Dermis microvascular lymphatic vessel endothelial cell (primary cell): ENCODE measurements around the gene SBK2. TPM values are rescaled to one million over a fixed set of nuclear protein-coding genes. Genes with fewer than 3 reads are reported as not detected.
"Not testable (repeated sequence)": the region's sequence is repeated elsewhere in the genome, so short reads cannot be mapped to it uniquely, and the experiment has no call there.

Source experiments
- DNase-seq, 2 donors: peaks; one replicate each; pipeline versions ENCODE4 v3.0.0 to v3.0.0-alpha.2; 2010; ENCODE audit warnings: low read depth in 2 of 2
- total RNA-seq: library from RNA; depleted of rRNA; stranded (reverse); fragments of >200 nt; gene quantifications from 2 replicates; pipeline ENCODE4 v1.2.1, GENCODE V29; 2014

The SBK2 gene
- total RNA-seq = not detected in 2 replicates

- peak in 1 of 2 donors; percentile 25 for DNase-seq
These were observed at the start of gene SBK2 for GRCh38 chr19:55536951-55537740. Gene SBK2, minus strand, starts transcription at chr19:55537133. Its CDS starts 839 bp downstream, at chr19:55536294.

DNA sequence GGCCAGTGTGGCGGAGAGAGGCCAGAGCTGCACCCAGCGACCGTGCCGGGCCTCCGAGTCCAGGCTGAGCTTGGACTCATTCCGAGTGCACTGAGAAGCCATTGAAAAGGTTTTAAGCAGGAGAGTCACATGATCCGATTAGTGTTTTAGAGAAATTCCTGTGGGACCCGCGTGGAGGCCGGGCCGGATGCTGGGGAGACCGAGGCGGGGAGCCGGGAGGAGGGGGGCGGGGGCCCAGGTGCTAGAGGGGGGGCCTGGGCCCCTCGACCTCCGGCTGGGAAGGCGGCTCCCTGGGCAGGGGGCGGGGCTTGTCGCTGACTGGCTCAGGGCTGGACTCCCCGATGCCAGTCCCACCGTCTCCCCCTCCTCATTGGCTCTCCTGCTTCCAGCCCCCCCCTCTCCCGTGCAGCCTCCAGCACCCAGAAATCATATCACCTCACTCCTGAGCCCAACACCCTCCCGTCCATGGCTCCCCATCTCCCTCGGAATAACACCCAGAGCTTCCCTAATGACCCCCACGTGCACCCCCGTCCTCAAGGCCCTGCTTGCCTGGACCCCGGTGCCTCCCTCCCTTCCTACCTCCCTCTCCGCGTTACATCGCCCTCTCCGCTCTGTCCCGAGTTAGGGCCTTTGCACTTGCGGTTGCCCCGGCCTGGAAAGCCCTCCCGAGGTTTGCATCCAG lies 48.9 kb upstream of the SBK2 start:
- DNase-seq = peak in 1 of 2 donors; percentile 58

DNA sequence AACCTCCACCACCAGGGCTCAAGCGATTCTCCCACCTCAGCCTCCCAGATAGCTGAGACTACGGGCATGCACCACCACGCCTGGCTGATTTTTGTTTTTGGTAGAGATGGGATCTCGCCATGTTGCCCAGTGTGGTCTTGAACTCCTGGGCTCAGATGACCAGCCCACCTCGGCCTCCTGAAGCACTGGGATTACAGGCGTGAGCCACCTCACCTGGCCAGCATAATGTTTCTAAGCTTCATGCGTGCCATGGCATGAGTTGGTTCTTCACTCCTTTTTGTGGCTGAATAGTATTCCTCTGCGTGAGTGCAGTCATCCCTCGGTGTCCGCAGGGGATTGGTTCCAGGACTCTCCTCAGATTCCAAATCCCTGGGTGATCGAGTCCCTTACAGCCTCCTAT lies 47.9 kb upstream of the SBK2 start:
- no peak for DNase-seq

DNA sequence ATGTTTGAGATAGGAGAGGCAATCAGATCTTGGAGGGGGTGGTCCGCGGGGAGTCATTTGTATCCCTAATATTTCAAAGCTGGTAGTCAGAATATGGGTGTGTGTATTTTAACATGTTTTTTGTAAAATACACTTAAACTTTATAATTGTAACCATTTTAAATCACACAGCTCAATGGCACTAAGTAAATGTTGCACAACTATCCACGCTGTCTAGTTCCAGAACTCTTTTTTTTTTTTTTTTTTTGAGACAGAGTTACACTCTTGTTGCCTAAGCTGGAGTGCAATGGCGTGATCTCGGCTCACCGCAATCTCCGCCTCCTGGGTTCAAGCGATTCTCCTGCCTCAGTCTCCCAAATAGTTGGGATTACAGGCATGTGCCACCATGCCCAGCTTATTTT lies 47.0 kb upstream of the SBK2 start:
- not testable (repeated sequence) for DNase-seq

GRCh38 chr19:55582284-55582683 lies 45.4 kb upstream of the SBK2 start:
- not testable (repeated sequence) for DNase-seq

DNA sequence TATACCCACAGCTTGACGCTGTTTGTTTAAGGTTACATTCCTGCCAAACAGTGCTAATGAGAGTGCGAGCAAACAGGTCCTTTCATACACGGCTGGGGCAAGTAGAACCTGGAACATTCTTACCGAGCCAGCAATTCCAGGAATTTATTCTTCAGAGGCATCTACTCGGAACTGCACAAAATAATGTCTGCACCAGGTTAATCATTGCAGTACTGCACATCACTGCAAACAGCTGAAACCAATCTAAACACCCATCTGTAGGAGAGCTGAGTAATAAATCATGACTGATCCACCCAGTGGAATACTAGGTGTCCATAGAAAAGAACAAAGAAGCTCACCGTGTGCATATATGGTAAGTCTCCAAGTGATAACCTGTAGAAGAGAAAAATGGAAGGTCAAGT lies 44.9 kb upstream of the SBK2 start:
- DNase-seq = no peak

DNA sequence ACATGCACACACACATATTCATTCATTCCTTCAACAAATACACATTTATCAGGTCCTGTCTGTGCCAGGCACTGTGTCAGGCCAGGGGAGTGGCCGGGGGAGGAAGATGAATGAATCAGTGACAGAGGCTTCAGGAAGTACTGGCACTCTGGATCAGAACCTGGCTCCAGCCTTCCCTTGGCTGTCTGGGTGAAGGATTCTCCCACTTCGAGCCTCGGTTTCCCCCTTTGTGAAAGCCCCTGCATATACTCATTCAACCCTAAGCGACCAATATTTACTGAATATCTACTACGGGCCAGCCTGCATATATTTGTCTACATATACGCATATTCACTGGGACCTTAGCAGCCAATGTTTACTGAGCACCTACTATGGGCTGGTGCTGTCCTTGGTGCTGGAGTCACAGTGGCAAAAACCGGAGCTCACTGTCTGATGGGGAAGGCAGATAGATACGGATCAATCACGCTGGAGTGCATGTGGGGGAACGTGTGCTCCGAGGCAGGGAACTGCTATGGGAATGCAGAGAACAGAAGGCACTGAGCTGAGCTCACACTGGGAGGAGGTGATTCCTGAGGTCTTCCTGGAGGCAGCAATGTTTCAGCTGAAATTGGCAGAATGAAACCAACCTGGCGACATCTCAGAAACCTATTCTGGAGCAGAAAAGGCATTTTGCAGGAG lies 44.4 kb upstream of the SBK2 start:
- peak in 1 of 2 donors; percentile 14 for DNase-seq

GRCh38 chr19:55580628-55581144 lies 43.8 kb upstream of the SBK2 start, which contains the start of gene ZNF579:
Gene ZNF579, minus strand, starts transcription at chr19:55580848. Its CDS starts 1,209 bp downstream, at chr19:55579639.
- peak; percentile 78 to 87 for DNase-seq

DNA sequence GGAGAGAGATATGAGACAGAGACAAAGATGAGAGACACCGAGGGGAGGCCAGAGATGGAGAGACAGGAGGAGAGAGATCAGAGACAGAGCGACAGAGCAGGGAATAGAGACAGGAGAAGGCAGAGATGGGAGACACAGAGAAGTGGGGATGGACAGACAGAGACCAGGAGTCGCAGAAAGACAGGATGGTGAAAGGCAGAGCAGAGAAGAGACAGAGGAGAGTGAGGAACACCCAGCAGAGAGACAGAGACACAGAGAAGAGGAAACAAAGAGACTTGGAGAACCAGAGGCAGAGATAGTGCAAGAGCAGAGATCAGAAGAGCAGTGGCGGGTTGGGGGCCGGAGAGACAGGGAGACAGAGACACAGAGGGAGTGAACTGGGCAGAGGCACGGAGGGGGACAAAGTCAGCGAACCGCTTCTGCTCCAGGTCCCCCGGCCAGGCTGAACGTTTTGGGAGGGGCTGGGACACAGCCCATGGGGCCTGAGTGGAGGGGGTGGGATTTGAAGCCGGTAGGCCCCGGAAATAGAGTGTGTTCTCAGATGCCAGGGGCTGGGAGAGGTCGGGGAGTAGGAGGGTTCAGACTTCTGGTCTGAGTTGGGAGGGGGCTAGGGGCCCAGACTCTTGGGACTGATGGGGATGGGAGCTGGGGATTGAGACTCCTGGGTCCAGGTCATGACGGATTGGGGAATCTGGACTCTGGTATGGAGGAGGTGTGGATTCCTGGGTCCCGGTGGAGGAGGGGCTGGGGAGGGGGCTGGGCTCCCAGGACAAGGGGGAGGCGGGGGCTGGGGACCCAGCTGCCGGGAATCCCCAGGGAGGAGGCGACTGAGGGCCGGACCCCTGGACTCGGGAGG lies 43.1 kb upstream of the SBK2 start:
- DNase-seq = peak in 1 of 2 donors; percentile 9

GRCh38 chr19:55578761-55579747 lies 42.1 kb upstream of the SBK2 start:
- no peak for DNase-seq

DNA sequence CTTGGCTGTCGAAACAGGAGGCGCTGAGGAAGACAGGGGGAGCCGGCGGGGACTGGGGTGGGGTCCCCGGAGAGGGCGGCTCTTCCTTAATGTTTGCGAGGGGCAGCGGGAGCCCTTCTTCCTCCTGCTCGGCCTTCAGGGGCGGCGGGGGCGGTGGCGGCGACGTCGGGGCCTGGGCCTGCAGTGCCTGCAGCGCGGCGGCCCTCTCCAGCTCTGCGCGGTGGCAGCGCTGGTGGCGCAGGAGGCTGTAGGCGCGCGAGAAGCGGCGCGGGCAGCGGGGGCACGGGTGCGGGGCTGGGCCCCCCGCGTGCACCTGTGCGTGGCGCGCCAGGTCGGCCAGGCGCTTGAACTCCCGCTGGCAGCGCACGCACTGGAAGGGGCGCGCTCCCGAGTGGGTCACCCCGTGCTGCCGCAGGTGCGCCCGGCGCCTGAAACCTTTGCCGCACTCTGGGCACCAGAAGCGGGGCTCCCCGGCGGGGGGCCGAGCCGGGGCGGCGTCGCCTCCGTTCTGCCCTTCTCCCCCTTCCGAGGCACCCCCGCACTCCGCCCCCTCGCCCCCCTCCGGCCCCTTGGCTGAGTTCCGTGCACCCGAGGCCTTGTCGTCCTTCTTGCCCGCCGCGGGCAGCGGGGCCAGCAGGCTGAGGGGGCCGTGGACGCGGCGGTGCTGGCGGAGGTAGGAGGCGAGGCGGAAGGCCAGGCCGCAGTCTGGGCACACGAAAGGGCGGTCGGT lies 41.3 kb upstream of the SBK2 start:
- no peak for DNase-seq

- DNase-seq = no peak
These were observed 39.8 kb upstream of the SBK2 start for GRCh38 chr19:55576746-55577145.

- DNase-seq = not testable (repeated sequence)
These were observed 37.0 kb upstream of the SBK2 start for GRCh38 chr19:55573929-55574328.

- DNase-seq = not testable (repeated sequence)
These were observed 32.5 kb upstream of the SBK2 start for GRCh38 chr19:55569477-55569876.

DNA sequence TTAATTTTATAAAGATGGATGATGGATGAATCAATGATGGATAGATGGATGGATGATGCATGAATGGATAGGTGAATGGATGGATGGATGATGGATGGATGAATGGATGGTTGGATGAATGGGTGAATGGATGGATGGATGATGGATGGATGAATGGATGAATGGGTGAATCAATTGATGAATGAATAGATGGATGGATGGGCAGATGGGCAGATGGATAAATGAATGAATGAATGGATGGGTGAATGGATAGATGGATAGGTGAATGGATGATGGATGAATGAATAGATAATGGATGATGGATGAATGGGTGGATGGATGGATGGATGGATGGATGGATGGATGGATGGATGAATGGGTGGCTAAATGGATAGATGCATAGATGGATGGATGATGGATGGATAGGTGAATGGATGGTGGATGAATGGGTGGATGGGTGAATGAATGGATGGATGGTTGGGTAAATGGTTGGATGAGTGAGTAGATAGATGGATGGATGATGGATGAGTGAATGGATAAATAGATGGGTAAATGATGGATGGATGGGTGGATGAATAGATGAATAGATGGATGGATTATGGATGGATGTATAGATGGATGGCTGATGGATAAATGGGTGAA lies 30.9 kb upstream of the SBK2 start:
- DNase-seq = no peak

DNA sequence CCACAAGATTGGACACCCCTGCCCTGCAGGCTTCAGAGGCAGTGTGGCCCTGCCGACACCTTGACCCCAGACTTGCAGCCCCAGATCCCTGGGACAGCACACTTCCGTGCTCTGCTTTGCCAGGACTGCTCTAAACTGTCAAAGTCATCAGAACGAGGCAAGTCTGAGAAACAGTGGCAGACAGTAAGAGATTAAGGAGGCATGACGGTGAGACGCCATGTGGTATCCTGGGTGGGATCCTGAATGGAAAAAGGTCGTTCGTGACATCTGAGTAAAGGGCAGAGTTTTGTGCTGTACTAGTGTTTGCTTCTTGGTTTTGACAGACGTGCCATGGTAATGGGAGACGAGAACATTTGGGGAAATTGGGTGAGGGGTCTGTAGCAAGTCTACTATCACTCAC lies 29.9 kb upstream of the SBK2 start:
- DNase-seq = no peak

GRCh38 chr19:55563261-55563690 lies 26.3 kb upstream of the SBK2 start:
- DNase-seq = no peak

DNA sequence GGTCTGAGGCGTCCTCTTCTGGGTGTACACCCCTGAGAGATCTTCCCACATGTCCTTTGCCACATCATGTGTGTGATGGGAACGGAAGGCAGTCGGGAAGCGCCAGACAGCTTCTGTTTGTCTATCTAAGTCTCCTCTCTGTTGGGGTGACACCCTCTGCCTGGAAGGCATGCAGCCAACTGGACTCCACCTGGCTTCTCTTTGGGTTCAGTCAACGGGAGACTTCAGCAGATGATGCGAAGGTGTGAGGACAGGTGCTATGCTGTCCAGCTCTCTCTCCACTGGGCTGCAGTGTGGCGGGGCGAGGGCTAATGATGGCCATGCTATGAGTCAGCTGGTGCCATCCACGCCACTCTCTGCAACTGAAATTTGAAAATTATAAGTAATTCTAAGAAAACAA lies 22.8 kb upstream of the SBK2 start:
- no peak for DNase-seq

- no peak for DNase-seq
These were observed 17.8 kb upstream of the SBK2 start for GRCh38 chr19:55554741-55555152.
